HepG2 (cell line): ENCODE data around the gene TH. TPM values are rescaled to one million over a fixed set of nuclear protein-coding genes. Genes with fewer than 3 reads are reported as not detected.

Source experiments
- ATAC-seq: fragments of 200-7000 bp; cut with Tn5 transposase; 3 replicates; pipeline ENCODE4 v1.9.1; 2020; ENCODE audit warnings: mild to moderate bottlenecking, moderate library complexity
- BruUV-seq: library from RNA; stranded (reverse); fragments of 400-500 nt; replicated peaks from 2 replicates; lab custom pipeline; 2021; lab: Mats Ljungman, UMichigan
- CTCF ChIA-PET: fragments of 300-600 bp; formaldehyde crosslinking; extraction: SDS; loops from one replicate; lab custom pipeline; 2021; ENCODE audit warnings: low total read pairs, inconsistent platforms, low intra/inter-chr PET ratio; lab: Yijun Ruan, JAX
- POLR2A ChIA-PET: fragments of 350-600 bp; sonication (Branson Sonifier 250); formaldehyde crosslinking; loops from one replicate; lab custom pipeline; 2020; ENCODE audit warnings: antibody characterized with exemption, inconsistent platforms; lab: Yijun Ruan, JAX
- DNase-seq: peaks from one replicate; pipeline ENCODE4 v3.0.0-alpha.2; 2015; ENCODE audit warnings: low spot score
- FAIRE-seq: peaks from 3 replicates; lab custom pipeline; 2011; peaks lifted over from hg19 to GRCh38; lab: Jason Lieb, UNC
- H2AFZ ChIP-seq: one replicate; pipeline ENCODE4 v1.6.1; 2011; ENCODE audit warnings: low read length, inconsistent platforms
- H3K27ac ChIP-seq: fragments of 300-600 bp; 3 replicates; pipeline ENCODE4 v1.8.0; 2011; ENCODE audit warnings: mixed run types, mild to moderate bottlenecking, mixed read lengths, low read length, inconsistent platforms; ENCODE audit not compliant: insufficient read depth; ENCODE audit errors: extremely low read length
- H3K27me3 ChIP-seq, 2 experiments: fragments of 200-600 bp in 1 of 2; 2 replicates in 1 of 2; 3 replicates in 1 of 2; pipeline versions ENCODE4 v1.6.0 to v1.8.0; 2011; ENCODE audit warnings: low read length in 2 of 2, mild to moderate bottlenecking in 2 of 2, moderate library complexity in 2 of 2, inconsistent platforms in 1 of 2; ENCODE audit not compliant: insufficient read depth in 2 of 2, control insufficient read depth in 1 of 2
- H3K36me3 ChIP-seq, 2 experiments: fragments of 200-600 bp in 1 of 2; replicated peaks in 1 of 2; 2 replicates in 1 of 2; 3 replicates in 1 of 2; pipeline versions ENCODE4 v1.5.1 to v1.8.0; 2011; ENCODE audit warnings: low read length in 2 of 2, inconsistent platforms in 1 of 2; ENCODE audit not compliant: insufficient read depth in 2 of 2, control insufficient read depth in 1 of 2
- H3K4me1 ChIP-seq: 2 replicates; pipeline ENCODE4 v1.5.1; 2012; ENCODE audit warnings: low read length, inconsistent platforms; ENCODE audit not compliant: insufficient read depth
- H3K4me2 ChIP-seq: 2 replicates; pipeline ENCODE4 v1.6.0; 2011; ENCODE audit warnings: low read depth, low read length, inconsistent platforms
- H3K4me3 ChIP-seq, 3 experiments: fragments of 200-600 bp in 1 of 3; sonication (generic), shearing (Covaris generic) in 1 of 3; replicated peaks in 1 of 3; 2 replicates each; pipeline ENCODE4 v1.5.1; 2011 to 2016; ENCODE audit warnings: low read length in 3 of 3, inconsistent platforms in 2 of 3, low read depth in 2 of 3, mild to moderate bottlenecking in 2 of 3, control low read depth in 1 of 3, mixed read lengths in 1 of 3; ENCODE audit not compliant: insufficient read depth in 1 of 3
- H3K79me2 ChIP-seq: one replicate; pipeline ENCODE4 v1.6.1; 2011; ENCODE audit warnings: low read length, inconsistent platforms; ENCODE audit not compliant: insufficient read depth
- H3K9ac ChIP-seq: 2 replicates; pipeline ENCODE4 v1.6.0; 2011; ENCODE audit warnings: mild to moderate bottlenecking, low read depth, low read length, inconsistent platforms; ENCODE audit not compliant: insufficient read depth
- H3K9me3 ChIP-seq: 2 replicates; pipeline ENCODE4 v1.5.1; 2012; ENCODE audit warnings: mild to moderate bottlenecking, low read length
- H4K20me1 ChIP-seq: 2 replicates; pipeline ENCODE4 v1.6.0; 2011; ENCODE audit warnings: inconsistent platforms, mild to moderate bottlenecking, low read length, moderate library complexity; ENCODE audit not compliant: insufficient read depth
- ARID3A ChIP-seq: IDR thresholded peaks from 2 replicates; pipeline ENCODE4 v1.6.1; 2012; ENCODE audit warnings: low read depth, low read length, improper control_type of control experiment
- CC2D1A ChIP-seq: sonication (generic); formaldehyde crosslinking; IDR thresholded peaks from 2 replicates; pipeline ENCODE4 v1.8.1; 2023; ENCODE audit warnings: mild to moderate bottlenecking, missing genetic modification reagents
- IRF2 ChIP-seq: IDR thresholded peaks from 2 replicates; pipeline ENCODE4 v1.6.1; 2018; ENCODE audit warnings: missing genetic modification reagents, missing compliant biosample characterization
- MIER2 ChIP-seq: IDR thresholded peaks from 2 replicates; pipeline ENCODE4 v1.6.1; 2016; ENCODE audit warnings: missing biosample characterization, missing genetic modification reagents
- NFYC ChIP-seq: IDR thresholded peaks from 2 replicates; pipeline ENCODE4 v1.6.1; 2016; ENCODE audit warnings: missing genetic modification reagents, missing compliant biosample characterization
- POLR2G ChIP-seq: fragments of 200-400 bp; formaldehyde crosslinking; IDR thresholded peaks from 2 replicates; pipeline ENCODE4 v1.6.1; 2018; ENCODE audit warnings: mild to moderate bottlenecking, low read depth, low read length, moderate library complexity
- SMAD3 ChIP-seq: sonication (generic); formaldehyde crosslinking; IDR thresholded peaks from 2 replicates; pipeline ENCODE4 v1.4.0; 2020; ENCODE audit warnings: missing genetic modification reagents
- SNAPC2 ChIP-seq: sonication (generic); formaldehyde crosslinking; IDR thresholded peaks from 2 replicates; pipeline ENCODE4 v1.8.1; 2022; ENCODE audit warnings: mild to moderate bottlenecking, missing genetic modification reagents
- SNAPC5 ChIP-seq: sonication (generic); formaldehyde crosslinking; IDR thresholded peaks from 2 replicates; pipeline ENCODE4 v1.8.1; 2023; ENCODE audit warnings: mild to moderate bottlenecking, missing genetic modification reagents, borderline replicate concordance
- TBL1XR1 ChIP-seq: fragments of 150-350 bp; IDR thresholded peaks from 2 replicates; pipeline ENCODE4 v1.6.1; 2014; ENCODE audit warnings: borderline replicate concordance, low read length; ENCODE audit not compliant: partially characterized antibody
- TEAD2 ChIP-seq: sonication (generic); formaldehyde crosslinking; IDR thresholded peaks from 2 replicates; pipeline ENCODE4 v1.9.0; 2021; ENCODE audit warnings: missing genetic modification reagents
- ZBTB21 ChIP-seq: sonication (generic); formaldehyde crosslinking; IDR thresholded peaks from 2 replicates; pipeline ENCODE4 v1.4.0; 2020; ENCODE audit warnings: missing genetic modification reagents
- ZFP62 ChIP-seq: sonication (generic); formaldehyde crosslinking; IDR thresholded peaks from 2 replicates; pipeline ENCODE4 v1.4.0; 2020; ENCODE audit warnings: missing genetic modification reagents
- ZNF138 ChIP-seq: sonication (generic); formaldehyde crosslinking; IDR thresholded peaks from 2 replicates; pipeline ENCODE4 v1.5.0; 2020; ENCODE audit warnings: mild to moderate bottlenecking, low read depth, missing genetic modification reagents
- ZNF614 ChIP-seq: IDR thresholded peaks from 2 replicates; pipeline ENCODE4 v1.6.1; 2018; ENCODE audit warnings: missing biosample characterization, missing genetic modification reagents, inconsistent platforms, borderline replicate concordance
- ZNF75D ChIP-seq: sonication (generic); formaldehyde crosslinking; IDR thresholded peaks from 2 replicates; pipeline ENCODE4 v1.8.1; 2023; ENCODE audit warnings: missing genetic modification reagents, mild to moderate bottlenecking, borderline replicate concordance
- ZSCAN22 ChIP-seq: sonication (generic); formaldehyde crosslinking; IDR thresholded peaks from 2 replicates; pipeline ENCODE4 v1.4.0; 2020; ENCODE audit warnings: mild to moderate bottlenecking, missing genetic modification reagents
- WGBS: methylation state at CpG from one replicate; pipeline ENCODE4 v1.1.6; 2017; ENCODE audit warnings: low lambda C conversion rate; 5-methylcytosine and 5-hydroxymethylcytosine counted together
- in situ Hi-C: cut with HindIII; loops from 2 replicates; pipeline ENCODE4 v1.10.0; 2017; ENCODE audit warnings: low pct_unique_long_range_greater_than_20kb; ENCODE audit not compliant: extremely low pct_ligation_motif_present
- intact Hi-C: fragments of 100-400 bp; cut with micrococcal nuclease; formaldehyde crosslinking; loops from one replicate; pipeline ENCODE4 v1.10.0; 2022; ENCODE audit not compliant: unreplicated experiment
- polyA plus RNA-seq, 8 experiments: library from polyadenylated mRNA; depleted of rRNA in 3 of 8; stranded (reverse) in 7 of 8; unstranded in 1 of 8; fragments of >200 nt; fragmentation: Illumina TruSeq in 4 of 8; extraction: Trizol in 4 of 8; gene quantifications; 2 replicates each; pipeline versions ENCODE4 v1.2.1 to v1.2.3, GENCODE V29; 2011 to 2016; ENCODE audit warnings: low read depth in 4 of 8, missing spikeins in 1 of 8, mixed read lengths in 1 of 8; ENCODE audit not compliant: insufficient read depth in 1 of 8
- total RNA-seq, 5 experiments: library from RNA; depleted of rRNA; stranded (reverse); fragments of >200 nt; fragmentation: Illumina TruSeq; extraction: Trizol; gene quantifications; 2 replicates each; pipeline ENCODE4 v1.2.3, GENCODE V29; 2016; ENCODE audit warnings: low read depth in 1 of 5
- TF ChIP-seq, protein P1 (sequence below): sonication (generic); formaldehyde crosslinking; IDR thresholded peaks from 2 replicates; pipeline ENCODE4 v1.4.0; 2020; ENCODE audit warnings: missing genetic modification reagents, low read depth, mild to moderate bottlenecking, borderline replicate concordance
- TF ChIP-seq, protein P2 (sequence below): sonication (generic); formaldehyde crosslinking; IDR thresholded peaks from 2 replicates; pipeline ENCODE4 v1.5.0; 2020; ENCODE audit warnings: missing genetic modification reagents, mild to moderate bottlenecking, borderline replicate concordance
- TF ChIP-seq, protein P3 (sequence below): IDR thresholded peaks from 2 replicates; pipeline ENCODE4 v1.6.1; 2016; ENCODE audit warnings: missing biosample characterization, missing genetic modification reagents, low read depth

The TH gene
- total and polyA plus RNA-seq, 2 of the 13 experiments (the other 11 are each of a cell fraction or from before 2014, with no cell fraction given): 0.36 TPM; not detected in 1

DNA sequence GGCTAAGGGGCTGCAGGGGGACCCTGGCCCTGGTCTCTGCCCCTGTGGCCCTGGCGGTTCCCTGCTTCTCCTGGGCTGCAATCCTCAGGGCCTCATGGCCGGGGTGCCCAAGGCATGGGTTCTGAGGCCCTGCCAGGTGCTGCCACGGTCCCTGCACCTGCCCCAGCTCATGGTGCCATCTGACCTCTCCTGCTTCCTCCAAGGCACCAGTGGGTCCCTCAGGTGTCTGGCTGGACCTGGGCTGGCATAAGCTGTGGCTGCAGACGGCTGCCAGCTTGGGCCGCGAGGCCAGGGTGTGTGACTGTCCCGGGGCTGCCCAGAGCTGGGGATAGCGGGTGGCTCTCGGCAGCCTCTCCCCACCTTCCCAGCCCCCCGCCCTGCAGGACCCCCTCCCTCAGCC is 12.6 kb downstream of the TH start (continued):
- TF ChIP-seq, protein P1, sequence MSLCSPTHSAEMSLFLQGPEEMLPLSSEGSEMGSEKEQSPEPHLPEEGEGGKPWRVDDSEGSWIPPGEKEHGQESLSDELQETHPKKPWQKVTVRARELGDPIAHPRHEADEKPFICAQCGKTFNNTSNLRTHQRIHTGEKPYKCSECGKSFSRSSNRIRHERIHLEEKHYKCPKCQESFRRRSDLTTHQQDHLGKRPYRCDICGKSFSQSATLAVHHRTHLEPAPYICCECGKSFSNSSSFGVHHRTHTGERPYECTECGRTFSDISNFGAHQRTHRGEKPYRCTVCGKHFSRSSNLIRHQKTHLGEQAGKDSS (CRISPR knock-in tag): no peak
- TF ChIP-seq, protein P2, sequence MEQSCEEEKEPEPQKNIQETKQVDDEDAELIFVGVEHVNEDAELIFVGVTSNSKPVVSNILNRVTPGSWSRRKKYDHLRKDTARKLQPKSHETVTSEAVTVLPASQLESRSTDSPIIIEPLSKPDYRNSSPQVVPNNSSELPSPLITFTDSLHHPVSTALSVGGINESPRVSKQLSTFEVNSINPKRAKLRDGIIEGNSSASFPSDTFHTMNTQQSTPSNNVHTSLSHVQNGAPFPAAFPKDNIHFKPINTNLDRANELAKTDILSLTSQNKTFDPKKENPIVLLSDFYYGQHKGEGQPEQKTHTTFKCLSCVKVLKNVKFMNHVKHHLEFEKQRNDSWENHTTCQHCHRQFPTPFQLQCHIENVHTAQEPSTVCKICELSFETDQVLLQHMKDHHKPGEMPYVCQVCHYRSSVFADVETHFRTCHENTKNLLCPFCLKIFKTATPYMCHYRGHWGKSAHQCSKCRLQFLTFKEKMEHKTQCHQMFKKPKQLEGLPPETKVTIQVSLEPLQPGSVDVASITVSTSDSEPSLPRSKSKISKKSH: no peak
- TF ChIP-seq CC2D1A (CRISPR knock-in tag) (no peak), MIER2 (CRISPR knock-in tag) (no peak)

DNA sequence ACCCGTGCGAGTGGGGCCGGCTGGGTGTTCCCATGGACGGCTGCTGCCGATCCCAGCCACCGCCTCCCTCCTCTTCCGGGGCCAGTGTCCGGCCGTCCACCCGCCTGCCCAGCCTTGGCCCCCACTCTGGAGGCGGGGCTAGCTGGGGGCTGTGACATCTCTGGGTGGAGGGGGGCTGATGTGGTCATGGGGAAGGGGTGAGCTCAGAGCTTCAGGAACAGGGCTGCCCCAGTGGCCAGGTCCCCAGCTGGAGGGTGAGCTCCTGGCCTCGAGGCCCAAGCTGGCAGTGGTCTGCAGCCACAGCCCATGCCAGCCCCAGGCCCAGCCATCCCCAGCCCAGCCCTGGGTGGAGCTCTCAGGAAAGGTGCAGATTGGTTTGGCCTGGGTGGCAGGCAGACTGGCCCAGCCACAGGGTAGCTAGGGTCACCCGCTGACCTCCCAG is 13.3 kb downstream of the TH start:
- FAIRE-seq (no peak), ATAC-seq (no peak), DNase-seq (no peak)
- Histone ChIP-seq H3K79me2 (no peaks in the 10 kb centered on the region), H3K4me1 (no peaks in the 10 kb centered on the region), H4K20me1 (no peaks in the 10 kb centered on the region), H3K27ac (no peak overlapping the region), H3K9me3 (no peaks in the 10 kb centered on the region), H2AFZ (no peak overlapping the region), H3K9ac (no peak overlapping the region), H3K27me3 (peaks cover 25 to 67% of the 10 kb centered on the region in 2 experiments; a peak in 4 of 5 replicates), H3K36me3 (no peaks in the 10 kb centered on the region), H3K4me2 (no peak overlapping the region), H3K4me3 (no peak overlapping the region)
- no TSS peak for BruUV-seq
- intact Hi-C loops: no loop called here
- ChIA-PET CTCF (no interaction called here), POLR2A (interaction anchor here (0.6 kb wide), 1 partner anchor 236 kb away, joined by 3 read pairs; no protein-coding TSS in a partner anchor)
- in situ Hi-C loops: no loop called here
- no CpG with 5 or more reads among the region's 13 CpGs for WGBS
- TF ChIP-seq, protein P3, sequence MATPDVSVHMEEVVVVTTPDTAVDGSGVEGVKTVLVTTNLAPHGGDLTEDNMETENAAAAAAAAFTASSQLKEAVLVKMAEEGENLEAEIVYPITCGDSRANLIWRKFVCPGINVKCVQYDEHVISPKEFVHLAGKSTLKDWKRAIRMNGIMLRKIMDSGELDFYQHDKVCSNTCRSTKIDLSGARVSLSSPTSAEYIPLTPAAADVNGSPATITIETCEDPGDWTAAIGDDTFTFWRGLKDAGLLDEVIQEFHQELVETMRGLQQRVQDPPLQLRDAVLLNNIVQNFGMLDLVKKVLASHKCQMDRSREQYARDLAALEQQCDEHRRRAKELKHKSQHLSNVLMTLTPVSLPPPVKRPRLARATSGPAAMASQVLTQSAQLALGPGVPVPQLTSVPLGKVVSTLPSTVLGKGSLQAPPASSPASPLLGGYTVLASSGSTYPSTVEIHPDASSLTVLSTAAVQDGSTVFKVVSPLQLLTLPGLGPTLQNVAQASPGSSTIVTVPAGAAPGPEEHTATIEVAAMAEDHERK (CRISPR knock-in tag): no peak
- no peak for TF ChIP-seq POLR2G
- TF ChIP-seq ZFP62 (CRISPR knock-in tag): no peak
- no peak for TF ChIP-seq ZNF138 (CRISPR knock-in tag)
- no peak for TF ChIP-seq SNAPC5 (CRISPR knock-in tag)
- no peak for TF ChIP-seq ZNF75D (CRISPR knock-in tag)
- TF ChIP-seq TEAD2 (CRISPR knock-in tag): no peak
- no peak for TF ChIP-seq IRF2
- no peak for TF ChIP-seq NFYC (CRISPR knock-in tag)
- TF ChIP-seq TBL1XR1: no peak
- TF ChIP-seq SMAD3 (CRISPR knock-in tag): no peak
- TF ChIP-seq ZBTB21 (CRISPR knock-in tag): no peak
- no peak for TF ChIP-seq SNAPC2 (CRISPR knock-in tag)
- TF ChIP-seq ARID3A: no peak
- no peak for TF ChIP-seq ZSCAN22 (CRISPR knock-in tag)
- TF ChIP-seq ZNF614: no peak
